HepG2 (cell line): Measurements from ENCODE around the gene LRRC45. TPM values are rescaled to one million over a fixed set of nuclear protein-coding genes. Genes with fewer than 3 reads are reported as not detected.

Source experiments
- MZF1 ChIP-seq: sonication (generic); formaldehyde crosslinking; IDR thresholded peaks from 2 replicates; pipeline ENCODE4 v1.8.1; 2023; ENCODE audit warnings: mild to moderate bottlenecking, missing genetic modification reagents, borderline replicate concordance
- SKI ChIP-seq: fragments of 450-650 bp; IDR thresholded peaks from one replicate; pipeline ENCODE4 v1.6.1; 2018; ENCODE audit warnings: mild to moderate bottlenecking; ENCODE audit not compliant: partially characterized antibody
- TSC22D2 ChIP-seq: sonication (generic); formaldehyde crosslinking; IDR thresholded peaks from 2 replicates; pipeline ENCODE4 v1.5.1; 2020; ENCODE audit warnings: missing genetic modification reagents, mild to moderate bottlenecking, borderline replicate concordance
- ZNF180 ChIP-seq: sonication (generic); formaldehyde crosslinking; IDR thresholded peaks from 2 replicates; pipeline ENCODE4 v1.4.0; 2020; ENCODE audit warnings: low read depth, missing genetic modification reagents, borderline replicate concordance
- ZNF333 ChIP-seq: sonication (generic); formaldehyde crosslinking; IDR thresholded peaks from 2 replicates; pipeline ENCODE4 v1.4.0; 2020; ENCODE audit warnings: mild to moderate bottlenecking, missing genetic modification reagents, borderline replicate concordance
- ZNF468 ChIP-seq: sonication (generic); formaldehyde crosslinking; IDR thresholded peaks from 2 replicates; pipeline ENCODE4 v1.8.0; 2022; ENCODE audit warnings: mild to moderate bottlenecking, moderate library complexity, missing genetic modification reagents
- ZNF773 ChIP-seq: sonication (generic); formaldehyde crosslinking; IDR thresholded peaks from 2 replicates; pipeline ENCODE4 v1.4.0; 2020; ENCODE audit warnings: missing genetic modification reagents, borderline replicate concordance
- polyA plus RNA-seq, 8 experiments: library from polyadenylated mRNA; depleted of rRNA in 3 of 8; stranded (reverse) in 7 of 8; unstranded in 1 of 8; fragments of >200 nt; fragmentation: Illumina TruSeq in 4 of 8; extraction: Trizol in 4 of 8; gene quantifications; 2 replicates each; pipeline versions ENCODE4 v1.2.1 to v1.2.3, GENCODE V29; 2011 to 2016; ENCODE audit warnings: low read depth in 4 of 8, missing spikeins in 1 of 8, mixed read lengths in 1 of 8; ENCODE audit not compliant: insufficient read depth in 1 of 8
- total RNA-seq, 5 experiments: library from RNA; depleted of rRNA; stranded (reverse); fragments of >200 nt; fragmentation: Illumina TruSeq; extraction: Trizol; gene quantifications; 2 replicates each; pipeline ENCODE4 v1.2.3, GENCODE V29; 2016; ENCODE audit warnings: low read depth in 1 of 5
- TF ChIP-seq, protein P1 (sequence below): sonication (generic); formaldehyde crosslinking; IDR thresholded peaks from 2 replicates; pipeline ENCODE4 v1.5.1; 2020; ENCODE audit warnings: mild to moderate bottlenecking, missing genetic modification reagents
- TF ChIP-seq, protein P2 (sequence below): sonication (generic); formaldehyde crosslinking; IDR thresholded peaks from 2 replicates; pipeline ENCODE4 v1.5.1; 2020; ENCODE audit warnings: mild to moderate bottlenecking, missing genetic modification reagents, moderate library complexity
- TF ChIP-seq, protein P3 (sequence below): sonication (generic); formaldehyde crosslinking; conservative IDR thresholded peaks from 2 replicates; pipeline ENCODE4 v1.8.0; 2022; ENCODE audit warnings: missing genetic modification reagents
- TF ChIP-seq, protein P4 (sequence below): sonication (generic); formaldehyde crosslinking; IDR thresholded peaks from 2 replicates; pipeline ENCODE4 v1.4.0; 2020; ENCODE audit warnings: missing genetic modification reagents
- TF ChIP-seq, protein P5 (sequence below): sonication (generic); formaldehyde crosslinking; IDR thresholded peaks from 2 replicates; pipeline ENCODE4 v1.5.0; 2020; ENCODE audit warnings: mild to moderate bottlenecking, missing genetic modification reagents, borderline replicate concordance
- TF ChIP-seq, protein P6 (sequence below): sonication (generic); formaldehyde crosslinking; IDR thresholded peaks from 2 replicates; pipeline ENCODE4 v1.4.0; 2020; ENCODE audit warnings: mild to moderate bottlenecking, missing genetic modification reagents
- TF ChIP-seq, protein P7 (sequence below): IDR thresholded peaks from 2 replicates; pipeline ENCODE4 v1.6.1; 2016; ENCODE audit warnings: missing compliant biosample characterization, missing genetic modification reagents, borderline replicate concordance

LRRC45 gene
- total and polyA plus RNA-seq, 2 of the 13 experiments (the other 11 are each of a cell fraction or from before 2014, with no cell fraction given): 11.6 to 48.1 TPM

DNA sequence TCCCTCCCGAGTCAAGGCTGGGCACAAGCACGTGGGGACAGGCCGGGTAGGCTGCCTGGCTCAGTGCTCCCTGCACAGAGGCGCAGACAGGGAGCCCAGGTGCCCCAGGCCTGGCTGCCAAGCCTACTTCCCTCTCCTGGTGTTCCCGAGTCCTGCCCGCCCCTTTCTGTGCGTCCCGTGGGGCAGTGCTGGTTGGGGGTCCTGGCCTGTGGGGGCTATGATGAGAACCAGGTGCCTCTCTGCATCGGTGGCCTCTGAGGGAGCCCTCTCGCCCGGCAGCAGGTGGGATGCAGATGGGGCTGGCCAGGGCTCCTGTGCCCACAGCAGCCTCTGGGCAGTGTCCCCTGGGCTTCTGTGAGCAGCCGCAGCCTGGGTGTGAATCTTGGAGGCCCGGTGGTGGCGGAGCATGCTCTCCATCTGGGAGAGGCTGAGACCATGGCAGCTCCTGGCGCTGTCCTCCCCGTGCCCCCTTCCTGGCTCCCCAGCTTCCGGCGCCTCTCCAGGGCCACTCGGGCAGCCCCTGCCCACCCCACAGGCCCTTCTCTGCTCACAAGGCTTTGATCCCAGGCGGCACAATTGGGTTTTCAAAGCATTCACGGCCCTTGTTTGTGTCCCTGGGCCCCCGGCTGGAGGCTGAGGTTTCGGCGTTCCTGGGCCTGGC lies 7.7 kb upstream of the LRRC45 start (continued):
- TF ChIP-seq, protein P1, sequence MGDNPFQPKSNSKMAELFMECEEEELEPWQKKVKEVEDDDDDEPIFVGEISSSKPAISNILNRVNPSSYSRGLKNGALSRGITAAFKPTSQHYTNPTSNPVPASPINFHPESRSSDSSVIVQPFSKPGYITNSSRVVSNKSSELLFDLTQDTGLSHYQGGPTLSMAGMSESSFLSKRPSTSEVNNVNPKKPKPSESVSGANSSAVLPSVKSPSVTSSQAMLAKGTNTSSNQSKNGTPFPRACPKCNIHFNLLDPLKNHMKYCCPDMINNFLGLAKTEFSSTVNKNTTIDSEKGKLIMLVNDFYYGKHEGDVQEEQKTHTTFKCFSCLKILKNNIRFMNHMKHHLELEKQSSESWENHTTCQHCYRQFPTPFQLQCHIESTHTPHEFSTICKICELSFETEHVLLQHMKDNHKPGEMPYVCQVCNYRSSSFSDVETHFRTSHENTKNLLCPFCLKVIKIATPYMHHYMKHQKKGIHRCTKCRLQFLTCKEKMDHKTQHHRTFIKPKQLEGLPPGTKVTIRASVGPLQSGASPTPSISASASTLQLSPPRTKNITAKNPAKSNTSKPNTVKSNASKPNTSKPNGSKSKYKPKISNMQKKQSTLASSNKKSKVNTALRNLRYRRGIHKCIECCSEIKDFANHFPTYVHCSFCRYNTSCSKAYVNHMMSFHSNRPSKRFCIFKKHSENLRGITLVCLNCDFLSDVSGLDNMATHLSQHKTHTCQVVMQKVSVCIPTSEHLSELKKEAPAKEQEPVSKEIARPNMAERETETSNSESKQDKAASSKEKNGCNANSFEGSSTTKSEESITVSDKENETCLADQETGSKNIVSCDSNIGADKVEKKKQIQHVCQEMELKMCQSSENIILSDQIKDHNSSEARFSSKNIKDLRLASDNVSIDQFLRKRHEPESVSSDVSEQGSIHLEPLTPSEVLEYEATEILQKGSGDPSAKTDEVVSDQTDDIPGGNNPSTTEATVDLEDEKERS (CRISPR knock-in tag): no peak
- TF ChIP-seq TSC22D2 (CRISPR knock-in tag) (no peak), ZNF180 (CRISPR knock-in tag) (no peak), SKI (peak; percentile 32), MZF1 (CRISPR knock-in tag) (no peak), ZNF333 (CRISPR knock-in tag) (no peak), ZNF468 (no peak), ZNF773 (CRISPR knock-in tag) (no peak)
- TF ChIP-seq, protein P2, sequence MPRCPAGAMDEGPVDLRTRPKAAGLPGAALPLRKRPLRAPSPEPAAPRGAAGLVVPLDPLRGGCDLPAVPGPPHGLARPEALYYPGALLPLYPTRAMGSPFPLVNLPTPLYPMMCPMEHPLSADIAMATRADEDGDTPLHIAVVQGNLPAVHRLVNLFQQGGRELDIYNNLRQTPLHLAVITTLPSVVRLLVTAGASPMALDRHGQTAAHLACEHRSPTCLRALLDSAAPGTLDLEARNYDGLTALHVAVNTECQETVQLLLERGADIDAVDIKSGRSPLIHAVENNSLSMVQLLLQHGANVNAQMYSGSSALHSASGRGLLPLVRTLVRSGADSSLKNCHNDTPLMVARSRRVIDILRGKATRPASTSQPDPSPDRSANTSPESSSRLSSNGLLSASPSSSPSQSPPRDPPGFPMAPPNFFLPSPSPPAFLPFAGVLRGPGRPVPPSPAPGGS (CRISPR knock-in tag): no peak
- TF ChIP-seq, protein P3, sequence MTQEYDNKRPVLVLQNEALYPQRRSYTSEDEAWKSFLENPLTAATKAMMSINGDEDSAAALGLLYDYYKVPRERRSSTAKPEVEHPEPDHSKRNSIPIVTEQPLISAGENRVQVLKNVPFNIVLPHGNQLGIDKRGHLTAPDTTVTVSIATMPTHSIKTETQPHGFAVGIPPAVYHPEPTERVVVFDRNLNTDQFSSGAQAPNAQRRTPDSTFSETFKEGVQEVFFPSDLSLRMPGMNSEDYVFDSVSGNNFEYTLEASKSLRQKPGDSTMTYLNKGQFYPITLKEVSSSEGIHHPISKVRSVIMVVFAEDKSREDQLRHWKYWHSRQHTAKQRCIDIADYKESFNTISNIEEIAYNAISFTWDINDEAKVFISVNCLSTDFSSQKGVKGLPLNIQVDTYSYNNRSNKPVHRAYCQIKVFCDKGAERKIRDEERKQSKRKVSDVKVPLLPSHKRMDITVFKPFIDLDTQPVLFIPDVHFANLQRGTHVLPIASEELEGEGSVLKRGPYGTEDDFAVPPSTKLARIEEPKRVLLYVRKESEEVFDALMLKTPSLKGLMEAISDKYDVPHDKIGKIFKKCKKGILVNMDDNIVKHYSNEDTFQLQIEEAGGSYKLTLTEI (CRISPR knock-in tag): no peak
- TF ChIP-seq, protein P4, sequence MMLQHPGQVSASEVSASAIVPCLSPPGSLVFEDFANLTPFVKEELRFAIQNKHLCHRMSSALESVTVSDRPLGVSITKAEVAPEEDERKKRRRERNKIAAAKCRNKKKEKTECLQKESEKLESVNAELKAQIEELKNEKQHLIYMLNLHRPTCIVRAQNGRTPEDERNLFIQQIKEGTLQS (CRISPR knock-in tag): no peak
- TF ChIP-seq, protein P5, sequence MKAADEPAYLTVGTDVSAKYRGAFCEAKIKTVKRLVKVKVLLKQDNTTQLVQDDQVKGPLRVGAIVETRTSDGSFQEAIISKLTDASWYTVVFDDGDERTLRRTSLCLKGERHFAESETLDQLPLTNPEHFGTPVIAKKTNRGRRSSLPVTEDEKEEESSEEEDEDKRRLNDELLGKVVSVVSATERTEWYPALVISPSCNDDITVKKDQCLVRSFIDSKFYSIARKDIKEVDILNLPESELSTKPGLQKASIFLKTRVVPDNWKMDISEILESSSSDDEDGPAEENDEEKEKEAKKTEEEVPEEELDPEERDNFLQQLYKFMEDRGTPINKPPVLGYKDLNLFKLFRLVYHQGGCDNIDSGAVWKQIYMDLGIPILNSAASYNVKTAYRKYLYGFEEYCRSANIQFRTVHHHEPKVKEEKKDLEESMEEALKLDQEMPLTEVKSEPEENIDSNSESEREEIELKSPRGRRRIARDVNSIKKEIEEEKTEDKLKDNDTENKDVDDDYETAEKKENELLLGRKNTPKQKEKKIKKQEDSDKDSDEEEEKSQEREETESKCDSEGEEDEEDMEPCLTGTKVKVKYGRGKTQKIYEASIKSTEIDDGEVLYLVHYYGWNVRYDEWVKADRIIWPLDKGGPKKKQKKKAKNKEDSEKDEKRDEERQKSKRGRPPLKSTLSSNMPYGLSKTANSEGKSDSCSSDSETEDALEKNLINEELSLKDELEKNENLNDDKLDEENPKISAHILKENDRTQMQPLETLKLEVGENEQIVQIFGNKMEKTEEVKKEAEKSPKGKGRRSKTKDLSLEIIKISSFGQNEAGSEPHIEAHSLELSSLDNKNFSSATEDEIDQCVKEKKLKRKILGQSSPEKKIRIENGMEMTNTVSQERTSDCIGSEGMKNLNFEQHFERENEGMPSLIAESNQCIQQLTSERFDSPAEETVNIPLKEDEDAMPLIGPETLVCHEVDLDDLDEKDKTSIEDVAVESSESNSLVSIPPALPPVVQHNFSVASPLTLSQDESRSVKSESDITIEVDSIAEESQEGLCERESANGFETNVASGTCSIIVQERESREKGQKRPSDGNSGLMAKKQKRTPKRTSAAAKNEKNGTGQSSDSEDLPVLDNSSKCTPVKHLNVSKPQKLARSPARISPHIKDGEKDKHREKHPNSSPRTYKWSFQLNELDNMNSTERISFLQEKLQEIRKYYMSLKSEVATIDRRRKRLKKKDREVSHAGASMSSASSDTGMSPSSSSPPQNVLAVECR: peak; percentile 37; the same call in 1 of the 2 replicates
- TF ChIP-seq, protein P6, sequence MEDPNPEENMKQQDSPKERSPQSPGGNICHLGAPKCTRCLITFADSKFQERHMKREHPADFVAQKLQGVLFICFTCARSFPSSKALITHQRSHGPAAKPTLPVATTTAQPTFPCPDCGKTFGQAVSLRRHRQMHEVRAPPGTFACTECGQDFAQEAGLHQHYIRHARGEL: no peak
- TF ChIP-seq, protein P7, sequence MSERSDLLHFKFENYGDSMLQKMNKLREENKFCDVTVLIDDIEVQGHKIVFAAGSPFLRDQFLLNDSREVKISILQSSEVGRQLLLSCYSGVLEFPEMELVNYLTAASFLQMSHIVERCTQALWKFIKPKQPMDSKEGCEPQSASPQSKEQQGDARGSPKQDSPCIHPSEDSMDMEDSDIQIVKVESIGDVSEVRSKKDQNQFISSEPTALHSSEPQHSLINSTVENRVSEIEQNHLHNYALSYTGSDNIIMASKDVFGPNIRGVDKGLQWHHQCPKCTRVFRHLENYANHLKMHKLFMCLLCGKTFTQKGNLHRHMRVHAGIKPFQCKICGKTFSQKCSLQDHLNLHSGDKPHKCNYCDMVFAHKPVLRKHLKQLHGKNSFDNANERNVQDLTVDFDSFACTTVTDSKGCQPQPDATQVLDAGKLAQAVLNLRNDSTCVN (CRISPR knock-in tag): no peak
